SK-N-SH (cell line): ENCODE measurements around the gene DIAPH2.

Experiments used
- CTCF ChIP-seq: fragments of 200-600 bp; sonication (generic); IDR thresholded peaks from 2 replicates; pipeline ENCODE4 v1.6.1; 2017; ENCODE audit warnings: antibody characterized with exemption, mild to moderate bottlenecking, moderate library complexity
- SIN3A ChIP-seq: IDR thresholded peaks from 2 replicates; pipeline ENCODE4 v1.6.1; 2012; ENCODE audit warnings: low read depth, mild to moderate bottlenecking, low read length, moderate library complexity, borderline replicate concordance

DNA sequence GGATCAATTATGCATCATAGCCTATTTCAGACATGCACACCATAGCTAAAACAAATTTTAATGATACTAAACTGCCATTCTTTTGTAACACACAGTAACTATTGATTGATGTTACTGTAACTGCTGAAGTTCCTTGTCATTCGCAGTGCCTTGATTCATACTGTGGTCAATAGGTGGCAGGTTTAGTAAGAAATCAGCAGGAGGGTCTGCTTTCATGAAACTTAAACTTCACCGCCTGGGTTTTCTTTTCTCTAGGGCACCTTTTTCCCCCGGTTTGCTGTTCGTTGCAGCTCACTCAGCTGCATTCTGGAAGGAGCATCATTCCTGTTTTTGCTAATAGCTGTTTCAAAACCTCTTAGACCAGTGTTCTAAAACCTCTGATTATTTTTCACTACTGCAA lies 287.2 kb downstream of the DIAPH2 start:
- TF ChIP-seq CTCF (no peak), SIN3A (no peak)
